ENCODE measurements around the gene IRX4.

GRCh38 chr5:1897816-1898450 is 15.2 kb upstream of the IRX4 start:
- TF ChIP-seq EZH2phosphoT487 (IDR thresholded peaks at IDR 0.05; ENCODE audit: low read length) = no peak
- no peak for TF ChIP-seq CTCF (IDR thresholded peaks at IDR 0.05; ENCODE audit: low read length)
- TF ChIP-seq EZH2 (optimal IDR thresholded peaks at IDR 0.05; ENCODE audit: low read depth, low read length) = no peak

Data from MM.1S (cell line).